Measurements from ENCODE around the gene CFAP70.
"Not testable (repeated sequence)": the region's sequence is repeated elsewhere in the genome, so short reads cannot be mapped to it uniquely, and the experiment has no call there.

DNA sequence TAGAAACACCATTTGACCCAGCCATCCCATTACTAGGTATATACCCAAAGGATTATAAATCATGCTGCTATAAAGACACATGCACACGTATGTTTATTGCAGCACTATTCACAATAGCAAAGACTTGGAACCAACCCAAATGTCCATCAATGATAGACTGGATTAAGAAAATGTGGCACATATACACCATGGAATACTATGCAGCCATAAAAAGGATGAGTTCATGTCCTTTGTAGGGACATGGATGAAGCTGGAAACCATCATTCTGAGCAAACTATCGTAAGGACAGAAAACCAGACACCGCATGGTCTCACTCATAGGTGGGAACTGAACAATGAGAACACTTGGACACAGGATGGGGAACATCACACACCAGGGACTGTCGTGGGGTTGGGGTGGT lies 35.7 kb upstream of the CFAP70 start:
- TF ChIP-seq, protein P1, sequence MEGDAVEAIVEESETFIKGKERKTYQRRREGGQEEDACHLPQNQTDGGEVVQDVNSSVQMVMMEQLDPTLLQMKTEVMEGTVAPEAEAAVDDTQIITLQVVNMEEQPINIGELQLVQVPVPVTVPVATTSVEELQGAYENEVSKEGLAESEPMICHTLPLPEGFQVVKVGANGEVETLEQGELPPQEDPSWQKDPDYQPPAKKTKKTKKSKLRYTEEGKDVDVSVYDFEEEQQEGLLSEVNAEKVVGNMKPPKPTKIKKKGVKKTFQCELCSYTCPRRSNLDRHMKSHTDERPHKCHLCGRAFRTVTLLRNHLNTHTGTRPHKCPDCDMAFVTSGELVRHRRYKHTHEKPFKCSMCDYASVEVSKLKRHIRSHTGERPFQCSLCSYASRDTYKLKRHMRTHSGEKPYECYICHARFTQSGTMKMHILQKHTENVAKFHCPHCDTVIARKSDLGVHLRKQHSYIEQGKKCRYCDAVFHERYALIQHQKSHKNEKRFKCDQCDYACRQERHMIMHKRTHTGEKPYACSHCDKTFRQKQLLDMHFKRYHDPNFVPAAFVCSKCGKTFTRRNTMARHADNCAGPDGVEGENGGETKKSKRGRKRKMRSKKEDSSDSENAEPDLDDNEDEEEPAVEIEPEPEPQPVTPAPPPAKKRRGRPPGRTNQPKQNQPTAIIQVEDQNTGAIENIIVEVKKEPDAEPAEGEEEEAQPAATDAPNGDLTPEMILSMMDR (conservative IDR thresholded peaks at IDR 0.05; ENCODE audit: low read depth, low read length), result not testable (repeated sequence)
- TF ChIP-seq EZH2 (IDR thresholded peaks at IDR 0.05; ENCODE audit: borderline replicate concordance, low read depth, low read length, poor library complexity, severe bottlenecking), result not testable (repeated sequence)
